ENCODE data around the gene ABR. TPM values are rescaled to one million over a fixed set of nuclear protein-coding genes. Genes with fewer than 3 reads are reported as not detected.

The ABR gene
- total RNA-seq, 1 donor from 2014 or later: 92.7 TPM

DNA sequence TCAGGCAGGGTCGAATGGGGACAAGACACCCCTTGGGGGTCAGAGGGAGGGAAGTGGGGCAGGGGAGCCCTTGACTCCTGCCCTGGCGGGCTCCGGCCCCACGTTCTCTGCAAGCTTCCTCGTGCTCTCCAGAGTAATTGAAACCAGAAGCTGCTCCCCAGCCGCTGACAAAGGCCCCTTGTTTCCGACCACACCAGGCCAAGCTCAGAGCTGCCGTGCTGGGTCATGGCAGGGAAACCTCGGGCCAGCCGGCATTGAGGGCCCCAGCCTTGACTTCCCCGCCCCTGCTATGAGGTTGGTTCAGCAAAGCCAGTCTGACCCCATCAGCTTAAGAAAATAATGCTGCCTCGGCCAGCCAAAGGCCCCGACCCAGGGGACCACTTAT is 139.6 kb downstream of the ABR start:
- no peak overlapping the region for H3K27ac Mint-ChIP-seq
- no peak for TF ChIP-seq EZH2 (IDR thresholded peaks at IDR 0.05)
- TF ChIP-seq EZH2phosphoT487 (IDR thresholded peaks at IDR 0.05): no peak
- TF ChIP-seq, protein P1, sequence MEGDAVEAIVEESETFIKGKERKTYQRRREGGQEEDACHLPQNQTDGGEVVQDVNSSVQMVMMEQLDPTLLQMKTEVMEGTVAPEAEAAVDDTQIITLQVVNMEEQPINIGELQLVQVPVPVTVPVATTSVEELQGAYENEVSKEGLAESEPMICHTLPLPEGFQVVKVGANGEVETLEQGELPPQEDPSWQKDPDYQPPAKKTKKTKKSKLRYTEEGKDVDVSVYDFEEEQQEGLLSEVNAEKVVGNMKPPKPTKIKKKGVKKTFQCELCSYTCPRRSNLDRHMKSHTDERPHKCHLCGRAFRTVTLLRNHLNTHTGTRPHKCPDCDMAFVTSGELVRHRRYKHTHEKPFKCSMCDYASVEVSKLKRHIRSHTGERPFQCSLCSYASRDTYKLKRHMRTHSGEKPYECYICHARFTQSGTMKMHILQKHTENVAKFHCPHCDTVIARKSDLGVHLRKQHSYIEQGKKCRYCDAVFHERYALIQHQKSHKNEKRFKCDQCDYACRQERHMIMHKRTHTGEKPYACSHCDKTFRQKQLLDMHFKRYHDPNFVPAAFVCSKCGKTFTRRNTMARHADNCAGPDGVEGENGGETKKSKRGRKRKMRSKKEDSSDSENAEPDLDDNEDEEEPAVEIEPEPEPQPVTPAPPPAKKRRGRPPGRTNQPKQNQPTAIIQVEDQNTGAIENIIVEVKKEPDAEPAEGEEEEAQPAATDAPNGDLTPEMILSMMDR (IDR thresholded peaks at IDR 0.05): no peak
- Histone ChIP-seq H3K27me3 (no peaks in the 10 kb centered on the region), H3K4me3 (no peak overlapping the region), H3K36me3 (no peaks in the 10 kb centered on the region), H3K9ac (no peak overlapping the region), H3F3A (ENCODE audit: low read depth) (no peaks in the 10 kb centered on the region), H3K4me2 (no peak overlapping the region), H4K20me1 (ENCODE audit: low read depth) (peaks cover 16% of the 10 kb centered on the region), H3K9me3 (ENCODE audit: low read depth) (no peaks in the 10 kb centered on the region), H2AFZ (replicated peaks) (no peak overlapping the region), H3K79me2 (ENCODE audit: low read depth) (no peaks in the 10 kb centered on the region), H3K4me1 (peaks cover 24% of the 10 kb centered on the region), H3K27ac (no peak overlapping the region)
- peaks cover 12% of the 10 kb centered on the region for H3K36me3 Mint-ChIP-seq
- no peak overlapping the region for H3K4me3 Mint-ChIP-seq
- no peak for DNase-seq (ENCODE audit: low spot score)
- peaks cover 34% of the 10 kb centered on the region for H3K4me1 Mint-ChIP-seq
- H3K27me3 Mint-ChIP-seq (ENCODE audit: insufficient read depth, low read depth): peaks cover 7% of the 10 kb centered on the region
- H3K9me3 Mint-ChIP-seq: no peaks in the 10 kb centered on the region

DNA sequence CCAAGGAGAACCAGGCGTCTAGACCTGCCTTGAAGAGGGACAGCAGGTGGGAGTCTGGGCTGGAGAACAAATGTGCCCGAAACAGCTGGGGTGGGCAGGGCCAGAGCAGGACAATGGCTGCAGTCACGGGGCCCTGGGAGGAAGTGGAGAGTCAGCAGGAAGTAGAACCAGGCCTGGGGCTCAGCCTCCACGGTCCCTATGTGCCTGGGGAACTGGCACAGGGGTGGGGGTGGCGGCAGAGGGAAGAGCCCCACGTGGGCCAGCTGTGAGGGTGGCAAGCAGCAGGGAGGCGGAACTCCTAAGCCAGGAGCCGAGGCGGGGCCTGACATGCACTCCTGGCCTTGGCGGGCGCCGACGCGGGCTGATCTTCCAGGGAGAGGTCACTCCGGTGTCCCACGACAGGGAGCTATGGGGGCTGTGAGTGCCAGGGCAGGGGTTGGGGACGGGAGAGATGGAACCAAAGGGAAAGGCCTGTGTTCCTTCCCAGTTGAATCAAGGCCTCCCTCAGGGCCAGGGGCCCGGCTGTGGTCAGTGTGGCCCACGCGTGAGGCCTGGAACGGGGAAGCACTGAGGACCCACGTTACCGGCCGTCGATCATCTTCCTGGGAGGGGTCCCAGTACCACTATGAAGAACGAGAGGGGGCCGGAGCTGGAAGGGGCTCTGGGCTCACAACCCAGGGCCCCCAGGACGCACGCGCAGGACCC is 140.1 kb downstream of the ABR start:
- Mint-ChIP-seq H3K4me3 (no peak overlapping the region), H3K36me3 (peaks cover 12% of the 10 kb centered on the region), H3K27ac (peak overlapping the region; percentile 76), H3K9me3 (no peaks in the 10 kb centered on the region), H3K27me3 (ENCODE audit: insufficient read depth, low read depth) (peaks cover 9% of the 10 kb centered on the region), H3K4me1 (peaks cover 30% of the 10 kb centered on the region)
- Histone ChIP-seq H3K4me1 (peaks cover 24% of the 10 kb centered on the region), H3K9me3 (ENCODE audit: low read depth) (no peaks in the 10 kb centered on the region), H2AFZ (replicated peaks) (no peak overlapping the region), H3K27ac (no peak overlapping the region), H4K20me1 (ENCODE audit: low read depth) (peaks cover 16% of the 10 kb centered on the region), H3K27me3 (no peaks in the 10 kb centered on the region), H3F3A (ENCODE audit: low read depth) (no peaks in the 10 kb centered on the region), H3K4me3 (no peak overlapping the region), H3K79me2 (ENCODE audit: low read depth) (no peaks in the 10 kb centered on the region), H3K4me2 (peak overlapping the region; percentile 31), H3K9ac (no peak overlapping the region), H3K36me3 (no peaks in the 10 kb centered on the region)
- no peak for DNase-seq (ENCODE audit: low spot score)
- TF ChIP-seq EZH2 (IDR thresholded peaks at IDR 0.05) (no peak), EZH2phosphoT487 (IDR thresholded peaks at IDR 0.05) (no peak)
- TF ChIP-seq, protein P1 (IDR thresholded peaks at IDR 0.05): no peak

DNA sequence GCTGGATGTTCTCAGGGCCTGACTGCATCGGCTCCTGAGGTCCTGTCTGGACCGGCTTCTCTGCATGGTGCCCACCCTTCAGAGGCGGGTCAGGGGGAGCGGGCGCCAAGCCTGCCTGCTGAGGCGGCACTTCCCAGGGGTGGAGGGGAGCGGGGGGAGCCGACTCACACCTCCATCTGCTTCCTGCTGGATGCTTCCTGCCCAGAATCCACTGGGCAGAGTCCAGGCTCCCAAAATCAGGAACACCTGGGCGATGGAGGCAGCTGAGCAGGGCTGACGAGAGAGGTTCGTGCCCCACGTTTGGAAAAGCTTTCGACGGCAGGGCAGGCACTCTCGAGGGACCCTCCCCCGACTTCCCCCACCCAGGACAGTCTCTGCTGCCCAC is 140.7 kb downstream of the ABR start:
- no peak for DNase-seq (ENCODE audit: low spot score)
- Histone ChIP-seq H2AFZ (replicated peaks) (no peak overlapping the region), H3K27ac (no peak overlapping the region), H3K4me2 (peak overlapping the region; percentile 31), H4K20me1 (ENCODE audit: low read depth) (peaks cover 14% of the 10 kb centered on the region), H3K36me3 (no peaks in the 10 kb centered on the region), H3K79me2 (ENCODE audit: low read depth) (no peaks in the 10 kb centered on the region), H3K9me3 (ENCODE audit: low read depth) (no peaks in the 10 kb centered on the region), H3F3A (ENCODE audit: low read depth) (no peaks in the 10 kb centered on the region), H3K9ac (no peak overlapping the region), H3K27me3 (no peaks in the 10 kb centered on the region), H3K4me3 (no peak overlapping the region), H3K4me1 (peaks cover 23% of the 10 kb centered on the region)
- peaks cover 29% of the 10 kb centered on the region for H3K4me1 Mint-ChIP-seq
- no peak overlapping the region for H3K27ac Mint-ChIP-seq
- peaks cover 9% of the 10 kb centered on the region for H3K27me3 Mint-ChIP-seq (ENCODE audit: insufficient read depth, low read depth)
- H3K9me3 Mint-ChIP-seq: no peaks in the 10 kb centered on the region
- H3K36me3 Mint-ChIP-seq: peaks cover 12% of the 10 kb centered on the region
- TF ChIP-seq EZH2phosphoT487 (IDR thresholded peaks at IDR 0.05) (no peak), EZH2 (IDR thresholded peaks at IDR 0.05) (no peak)
- TF ChIP-seq, protein P1 (IDR thresholded peaks at IDR 0.05): no peak
- no peak overlapping the region for H3K4me3 Mint-ChIP-seq
